Neuron (in vitro differentiated cells): ENCODE data around the gene NAA25.
"Not testable (repeated sequence)": the region's sequence is repeated elsewhere in the genome, so short reads cannot be mapped to it uniquely, and the experiment has no call there.

Experiments
- H2AFZ ChIP-seq: one replicate; pipeline ENCODE4 v1.6.1; 2013; ENCODE audit warnings: low read depth, mild to moderate bottlenecking, inconsistent platforms, low read length, moderate library complexity
- H3K27me3 ChIP-seq: one replicate; pipeline ENCODE4 v1.6.1; 2013; ENCODE audit warnings: low read length; ENCODE audit not compliant: insufficient read depth
- H3K36me3 ChIP-seq: one replicate; pipeline ENCODE4 v1.6.1; 2013; ENCODE audit warnings: low read length; ENCODE audit not compliant: insufficient read depth
- H3K4me1 ChIP-seq: one replicate; pipeline ENCODE4 v1.6.1; 2013; ENCODE audit warnings: low read length; ENCODE audit not compliant: insufficient read depth
- H3K4me3 ChIP-seq: 2 replicates; pipeline ENCODE4 v1.5.1; 2013; ENCODE audit warnings: mild to moderate bottlenecking, low read length, moderate library complexity
- H3K9me3 ChIP-seq: one replicate; pipeline ENCODE4 v1.6.1; 2013; ENCODE audit warnings: low read length

Gene NAA25

DNA sequence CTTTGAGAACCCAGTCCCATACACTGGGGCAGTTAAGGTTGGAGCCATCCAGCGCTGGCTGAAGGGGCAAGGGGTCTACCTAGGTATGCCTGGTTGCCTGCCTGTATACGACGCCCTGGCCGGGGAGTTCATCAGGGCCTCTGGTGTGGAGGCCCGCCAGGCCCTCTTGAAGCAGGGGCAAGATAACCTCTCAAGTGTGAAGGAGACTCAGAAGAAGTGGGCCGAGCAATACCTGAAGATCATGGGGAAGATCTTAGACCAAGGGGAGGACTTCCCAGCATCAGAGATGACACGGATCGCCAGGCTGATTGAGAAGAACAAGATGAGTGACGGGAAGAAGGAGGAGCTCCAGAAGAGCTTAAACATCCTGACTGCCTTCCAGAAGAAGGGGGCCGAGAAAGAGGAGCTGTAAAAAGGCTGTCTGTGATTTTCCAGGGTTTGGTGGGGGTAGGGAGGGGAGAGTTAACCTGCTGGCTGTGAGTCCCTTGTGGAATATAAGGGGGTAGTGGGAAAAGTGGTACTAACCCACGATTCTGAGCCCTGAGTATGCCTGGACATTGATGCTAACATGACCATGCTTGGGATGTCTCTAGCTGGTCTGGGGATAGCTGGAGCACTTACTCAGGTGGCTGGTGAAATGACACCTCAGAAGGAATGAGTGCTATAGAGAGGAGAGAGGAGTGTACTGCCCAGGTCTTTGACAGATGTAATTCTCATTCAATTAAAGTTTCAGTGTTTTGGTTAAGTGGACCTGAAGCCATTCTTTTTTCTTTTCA is 86.2 kb downstream of the NAA25 start:
- H3K36me3 ChIP-seq, result peaks cover 69% of the 10 kb centered on the region

DNA sequence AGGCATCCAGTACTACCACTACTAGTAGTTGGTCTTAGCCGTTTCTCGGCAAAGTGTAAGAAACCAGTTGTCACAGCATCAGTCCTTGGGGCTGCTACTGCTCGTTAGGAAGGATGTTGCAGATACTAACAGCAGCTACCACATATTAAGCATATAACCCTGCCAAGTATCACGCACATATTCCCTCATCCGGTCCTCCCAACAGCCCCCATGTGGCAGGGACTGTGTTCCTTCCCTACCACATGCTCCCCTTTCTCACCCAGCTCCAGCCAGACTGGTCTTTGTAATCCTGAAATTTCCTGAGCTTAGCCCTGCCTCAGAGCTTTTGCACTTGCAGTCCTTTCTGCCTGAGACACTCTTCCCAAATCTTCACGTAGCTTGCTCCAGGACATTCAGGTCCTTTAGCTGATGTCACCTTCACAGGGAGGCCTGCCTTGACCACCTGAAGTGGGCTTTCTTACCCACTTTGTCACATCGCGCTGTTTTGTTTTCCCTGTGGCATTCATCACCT is 87.6 kb downstream of the NAA25 start:
- H3K4me3 ChIP-seq, result no peak overlapping the region
- peaks cover 3% of the 10 kb centered on the region for H3K4me1 ChIP-seq
- no peak overlapping the region for H2AFZ ChIP-seq
- H3K9me3 ChIP-seq, result peaks cover 3% of the 10 kb centered on the region
- peaks cover 72% of the 10 kb centered on the region for H3K36me3 ChIP-seq
- H3K27me3 ChIP-seq, result no peaks in the 10 kb centered on the region

More for the DNA sequence above, 86.2 kb downstream of the NAA25 start:
- Histone ChIP-seq H3K4me1 (peaks cover 3% of the 10 kb centered on the region), H3K4me3 (no peak overlapping the region), H3K9me3 (no peaks in the 10 kb centered on the region), H3K27me3 (no peaks in the 10 kb centered on the region), H2AFZ (no peak overlapping the region)

DNA sequence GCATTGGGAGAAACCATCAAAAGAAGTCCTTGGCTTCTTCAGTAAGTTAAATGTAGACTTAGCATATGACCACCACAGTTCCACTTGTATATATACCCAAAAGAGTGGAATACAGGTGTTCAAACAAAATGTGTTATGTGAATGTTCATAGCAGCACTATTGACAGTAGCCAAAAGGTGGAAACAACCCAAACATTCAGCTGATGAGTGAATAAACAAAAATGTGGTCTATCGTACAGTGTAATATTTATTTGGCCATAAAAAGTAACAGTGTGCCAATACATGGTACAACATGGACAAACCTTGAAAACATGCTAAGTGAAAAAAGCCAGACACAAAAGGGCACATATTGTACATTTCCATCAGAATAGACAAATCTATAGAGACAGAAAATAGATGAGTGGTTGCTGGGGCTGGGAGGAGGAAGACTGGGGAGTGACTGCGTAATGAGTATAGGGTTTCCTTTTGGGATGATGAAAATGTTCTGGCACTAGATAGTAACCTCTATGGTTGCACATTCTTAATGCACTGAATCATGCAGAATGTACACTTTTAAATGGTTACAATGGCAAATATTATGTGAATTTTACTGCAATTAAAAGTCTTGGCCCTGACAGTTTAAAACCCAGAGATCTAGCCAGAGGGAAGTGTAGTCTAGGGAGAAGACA is 89.9 kb downstream of the NAA25 start:
- no peak overlapping the region for H3K4me3 ChIP-seq
- no peaks in the 10 kb centered on the region for H3K27me3 ChIP-seq
- H3K4me1 ChIP-seq, result peaks cover 11% of the 10 kb centered on the region
- H3K9me3 ChIP-seq, result peaks cover 6% of the 10 kb centered on the region
- no peak overlapping the region for H2AFZ ChIP-seq
- peaks cover 64% of the 10 kb centered on the region for H3K36me3 ChIP-seq

DNA sequence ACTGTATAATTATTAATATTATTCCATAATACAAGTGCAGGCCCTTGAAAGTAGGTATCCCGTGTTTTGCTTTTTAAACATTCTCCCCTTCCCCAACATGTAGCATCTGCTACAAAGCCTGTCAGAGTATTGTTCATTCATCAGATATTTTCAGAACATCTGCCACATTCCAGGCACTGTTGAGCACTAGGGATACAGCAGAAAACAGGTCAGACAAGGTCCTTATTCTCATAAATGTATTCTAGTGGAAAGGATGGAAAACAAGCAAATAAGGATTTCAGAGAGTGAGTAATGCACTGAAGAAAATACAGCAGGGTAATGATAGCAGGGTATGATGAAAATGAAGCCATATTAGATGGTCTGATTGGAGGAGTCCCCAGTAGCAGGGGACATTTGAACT is 91.5 kb downstream of the NAA25 start:
- H3K27me3 ChIP-seq, result no peaks in the 10 kb centered on the region
- no peak overlapping the region for H3K4me3 ChIP-seq
- no peak overlapping the region for H2AFZ ChIP-seq
- peaks cover 6% of the 10 kb centered on the region for H3K9me3 ChIP-seq
- peaks cover 17% of the 10 kb centered on the region for H3K4me1 ChIP-seq
- H3K36me3 ChIP-seq, result peaks cover 48% of the 10 kb centered on the region

DNA sequence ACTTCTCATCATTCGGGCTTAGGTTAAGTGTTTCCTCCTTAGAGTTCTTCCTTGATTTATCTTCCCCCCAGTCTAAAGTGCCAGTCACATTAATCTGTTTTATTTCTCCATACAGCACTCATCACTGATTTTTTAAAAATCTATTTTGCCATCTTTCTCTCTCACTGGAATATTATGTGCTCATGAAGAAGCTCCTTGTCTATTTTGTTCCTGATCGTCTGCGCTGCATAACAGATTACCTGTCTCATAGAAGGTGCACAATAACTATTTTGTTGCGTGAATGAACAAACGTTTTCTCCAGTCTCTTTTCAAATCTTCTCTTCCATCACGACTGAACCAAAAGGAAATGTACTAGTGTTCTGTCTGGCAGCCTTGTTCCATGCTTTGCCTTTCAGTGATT is 92.6 kb downstream of the NAA25 start:
- Histone ChIP-seq H3K9me3 (peaks cover 6% of the 10 kb centered on the region), H3K27me3 (no peaks in the 10 kb centered on the region), H3K36me3 (peaks cover 38% of the 10 kb centered on the region), H3K4me3 (no peak overlapping the region), H2AFZ (no peak overlapping the region), H3K4me1 (peaks cover 22% of the 10 kb centered on the region)

DNA sequence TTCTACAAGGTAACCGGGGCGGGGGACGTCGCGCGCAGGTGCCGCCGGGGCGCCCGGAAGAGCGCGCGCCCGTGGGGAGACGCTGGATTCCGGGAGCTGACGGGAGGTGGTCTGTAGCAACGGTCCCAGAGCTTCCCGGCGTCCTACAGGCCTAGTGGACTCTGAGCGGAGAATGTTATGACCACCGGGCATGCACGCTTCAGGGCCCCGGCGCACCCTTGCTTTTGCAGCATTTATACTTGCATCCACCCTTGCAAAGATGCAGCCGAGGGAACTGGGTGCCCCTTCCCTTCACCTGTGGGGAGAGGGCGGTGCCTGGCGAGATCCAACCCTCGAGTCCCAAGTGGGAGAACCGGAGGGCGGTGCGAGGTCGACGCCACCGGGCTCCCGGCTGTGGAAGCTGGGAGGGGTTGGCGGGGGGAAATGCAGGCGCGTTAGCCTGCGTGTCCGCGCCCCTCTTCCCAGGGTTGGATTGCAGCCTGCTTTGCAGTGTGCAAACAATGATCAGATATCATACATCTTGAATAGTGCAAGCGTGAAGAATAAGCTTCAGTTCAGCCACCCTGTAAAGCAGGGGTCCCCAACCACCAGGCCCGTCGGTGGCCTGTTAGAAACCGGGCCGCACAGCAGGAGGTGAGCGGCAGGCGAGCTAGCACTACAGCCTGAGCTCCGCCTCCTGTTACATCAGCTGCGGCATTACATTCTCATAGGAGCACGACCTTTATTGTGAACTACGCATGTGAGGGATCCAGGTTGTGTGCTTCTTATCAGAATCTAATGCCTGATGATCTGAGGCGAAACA is 94.8 kb downstream of the NAA25 start:
- Histone ChIP-seq H3K4me1 (peaks cover 22% of the 10 kb centered on the region), H2AFZ (peak overlapping the region; percentile 79), H3K4me3 (peak overlapping the region; percentile 89), H3K36me3 (peaks cover 19% of the 10 kb centered on the region), H3K27me3 (no peaks in the 10 kb centered on the region), H3K9me3 (peaks cover 6% of the 10 kb centered on the region)

DNA sequence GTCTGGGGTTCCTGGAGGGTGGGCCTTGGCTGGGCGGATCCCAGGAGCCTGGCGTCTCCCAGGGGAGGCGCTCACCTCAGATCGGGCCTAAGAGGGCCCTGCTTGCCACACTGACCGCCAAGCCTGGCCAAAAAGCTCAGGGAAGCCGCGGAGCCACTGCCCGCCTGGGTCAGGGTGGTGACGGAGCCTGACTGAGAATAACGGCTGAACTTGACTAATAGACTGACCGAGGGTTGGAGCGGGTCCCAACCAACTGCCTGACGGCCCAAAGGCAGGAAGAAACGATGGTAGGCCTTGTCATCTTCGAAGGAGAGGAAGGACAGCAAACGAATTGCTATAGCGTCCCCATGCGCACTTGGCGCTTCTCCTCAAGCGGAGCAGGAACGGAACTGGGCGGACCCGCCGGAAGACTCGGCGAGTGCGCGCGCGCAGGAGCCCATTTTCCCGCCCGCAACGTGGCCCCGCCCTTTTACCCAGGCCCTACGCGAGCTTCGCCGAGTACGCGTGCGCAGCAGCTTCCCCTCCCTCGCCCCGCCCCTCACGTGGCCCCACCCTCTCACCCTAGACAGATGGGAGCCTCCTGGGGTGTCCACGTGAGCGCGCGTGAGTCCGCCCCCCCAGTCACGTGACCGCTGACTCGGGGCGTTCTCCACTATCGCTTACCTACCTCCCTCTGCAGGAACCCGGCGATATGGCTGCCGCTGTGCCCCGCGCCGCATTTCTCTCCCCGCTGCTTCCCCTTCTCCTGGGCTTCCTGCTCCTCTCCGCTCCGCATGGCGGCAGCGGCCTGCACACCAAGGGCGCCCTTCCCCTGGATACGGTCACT is 95.6 kb downstream of the NAA25 start, which contains the start of the genes ERP29 and TMEM116:
ERP29 (plus strand) TSS at position 652 of the 826 bp plus-strand sequence; CDS start at position 692, 40 bp downstream.
TMEM116 (minus strand) TSS at position 391 of the 826 bp plus-strand sequence. CDS start 7,895 bp downstream, outside the sequence.
- Histone ChIP-seq H3K4me1 (peaks cover 19% of the 10 kb centered on the region), H3K36me3 (peaks cover 10% of the 10 kb centered on the region), H3K9me3 (peaks cover 6% of the 10 kb centered on the region), H3K27me3 (no peaks in the 10 kb centered on the region), H2AFZ (peak within 1 kb of the TSS; percentile 79), H3K4me3 (peak within 1 kb of the TSS; percentile 89)

DNA sequence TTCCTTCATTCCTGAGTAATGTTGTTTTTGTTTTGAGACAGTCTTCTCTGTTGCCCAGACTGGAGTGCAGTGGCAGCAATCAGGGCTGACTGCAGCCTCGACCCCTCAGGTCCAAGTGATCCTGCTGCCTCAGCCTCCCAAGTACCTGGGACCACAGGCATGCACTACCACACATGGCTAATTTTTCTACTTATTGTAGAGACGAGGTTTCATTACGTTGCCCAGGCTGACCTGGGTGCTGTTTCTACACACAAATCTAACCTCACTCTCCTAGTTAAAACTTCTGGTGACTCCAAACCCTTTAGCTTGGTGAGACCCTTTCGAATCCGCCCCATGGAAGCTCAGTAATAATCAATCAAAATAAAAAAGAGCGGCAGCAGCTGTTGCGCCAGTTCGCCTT is 96.9 kb downstream of the NAA25 start:
- Histone ChIP-seq H3K4me3 (peak overlapping the region; percentile 73), H3K36me3 (peaks cover 10% of the 10 kb centered on the region), H3K9me3 (peaks cover 6% of the 10 kb centered on the region), H3K27me3 (no peaks in the 10 kb centered on the region), H2AFZ (no peak overlapping the region), H3K4me1 (peaks cover 19% of the 10 kb centered on the region)

DNA sequence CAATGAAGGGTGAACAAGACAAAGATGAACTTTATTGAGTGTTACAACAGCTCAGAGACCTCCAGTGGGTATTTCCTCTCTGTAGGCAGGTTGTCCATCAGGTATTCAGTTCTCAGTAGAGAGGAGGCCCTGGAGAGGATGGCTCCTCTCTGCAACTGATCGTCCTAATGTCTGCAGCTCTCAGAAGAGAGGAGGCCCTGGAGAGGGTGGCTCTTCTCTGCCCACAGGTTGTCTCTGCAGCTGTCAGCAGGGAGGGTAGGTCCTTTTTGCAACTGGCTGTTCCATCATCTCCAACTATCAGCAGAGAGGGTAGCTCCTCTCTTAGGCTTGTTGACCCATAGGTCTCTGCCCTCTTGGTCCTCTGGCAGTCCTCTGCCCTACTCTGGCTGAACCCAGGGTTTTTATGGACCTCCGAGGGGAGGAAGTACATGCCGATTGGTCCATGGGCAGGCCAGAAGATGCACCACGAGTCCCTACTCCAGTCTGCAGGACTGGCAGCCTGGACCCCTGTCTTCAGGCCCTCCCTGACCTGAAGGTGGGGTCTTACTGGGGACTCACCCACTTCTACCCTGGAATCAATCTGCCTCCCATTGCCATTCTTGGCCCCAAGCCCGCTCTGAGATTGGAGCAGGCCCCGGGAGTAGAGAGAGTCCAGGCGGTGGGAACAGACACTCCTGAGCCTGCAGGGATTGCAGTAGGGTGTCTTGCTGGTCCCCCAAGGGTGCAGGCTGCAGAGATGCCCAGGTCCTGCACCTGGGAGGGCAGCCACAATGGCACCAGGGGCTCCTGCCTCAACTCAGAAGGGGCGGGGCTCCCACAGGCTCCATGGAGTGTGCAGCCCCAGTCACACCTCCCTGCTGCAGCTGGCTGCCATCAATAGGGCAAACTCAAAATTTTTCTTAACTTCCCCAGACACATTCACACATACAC is 97.9 kb downstream of the NAA25 start:
- H3K27me3 ChIP-seq, result no peaks in the 10 kb centered on the region
- H2AFZ ChIP-seq, result no peak overlapping the region
- H3K4me1 ChIP-seq, result peaks cover 19% of the 10 kb centered on the region
- peaks cover 2% of the 10 kb centered on the region for H3K9me3 ChIP-seq
- H3K4me3 ChIP-seq, result no peak overlapping the region
- peaks cover 2% of the 10 kb centered on the region for H3K36me3 ChIP-seq

DNA sequence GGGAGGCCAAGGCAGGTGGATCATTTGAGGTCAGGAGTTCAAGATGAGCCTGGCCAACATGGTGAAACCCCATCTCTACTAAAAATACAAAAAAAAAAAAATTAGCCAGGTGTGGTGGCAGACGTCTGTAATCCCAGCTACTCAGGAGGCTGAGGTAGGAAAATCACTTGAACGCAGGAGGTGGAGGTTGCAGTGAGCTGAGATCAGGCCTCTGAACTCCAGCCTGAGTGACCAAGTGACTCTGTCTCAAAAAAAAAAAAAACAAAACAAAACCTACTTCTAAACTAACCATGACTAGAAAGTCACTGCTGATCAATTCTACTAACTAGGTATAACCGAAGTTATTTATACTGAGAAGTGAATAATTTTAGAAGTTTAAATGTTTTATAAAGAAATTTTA is 99.0 kb downstream of the NAA25 start:
- H3K4me3 ChIP-seq, H3K36me3 ChIP-seq, H3K27me3 ChIP-seq, H2AFZ ChIP-seq, H3K9me3 ChIP-seq: not testable (repeated sequence)
- peaks cover 18% of the 10 kb centered on the region for H3K4me1 ChIP-seq

DNA sequence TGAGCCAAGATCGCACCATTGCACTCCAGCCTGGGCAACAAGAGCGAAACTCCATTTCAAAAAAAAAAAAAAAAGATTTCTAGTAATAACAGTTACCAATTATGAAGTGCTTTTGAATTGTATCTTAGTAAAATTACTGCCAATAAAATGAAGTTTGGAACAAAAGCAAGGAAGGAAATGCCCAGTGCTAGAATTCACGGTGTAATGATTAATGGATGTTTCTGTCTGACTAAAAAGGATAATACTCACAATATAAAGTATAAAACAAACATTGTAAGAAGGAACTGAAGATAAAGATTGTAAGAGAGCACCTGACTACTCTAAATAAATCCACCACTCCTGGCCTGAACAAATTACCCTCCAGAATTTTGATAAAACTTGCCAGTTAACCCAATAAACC is 99.7 kb downstream of the NAA25 start:
- no peak overlapping the region for H2AFZ ChIP-seq
- no peak overlapping the region for H3K4me3 ChIP-seq
- peaks cover 11% of the 10 kb centered on the region for H3K4me1 ChIP-seq
- H3K36me3 ChIP-seq, result peaks cover 4% of the 10 kb centered on the region
- H3K9me3 ChIP-seq, result no peaks in the 10 kb centered on the region
- H3K27me3 ChIP-seq, result no peaks in the 10 kb centered on the region
